ENCODE results near the gene MYL10.

The MYL10 gene

GRCh38 chr7:101598986-101599771 is 29.9 kb downstream of the MYL10 start:
- H3K27me3 ChIP-seq (ENCODE audit: control insufficient read depth, insufficient read depth, low read length, poor library complexity, severe bottlenecking) = peaks cover 4% of the 10 kb centered on the region
- no peaks in the 10 kb centered on the region for H3K9me3 ChIP-seq (ENCODE audit: control insufficient read depth, low read length)
- H3K4me3 ChIP-seq (ENCODE audit: insufficient read depth, low read depth, low read length) = no peak overlapping the region
- no peaks in the 10 kb centered on the region for H3K36me3 ChIP-seq (ENCODE audit: control insufficient read depth, insufficient read depth, low read length)
- H3K4me1 ChIP-seq (ENCODE audit: control insufficient read depth, insufficient read depth, low read length) = peaks cover 20% of the 10 kb centered on the region
- WGBS, 2 experiments = 85 to 86% methylated on average over 16 of the region's 16 CpGs
- H3K27ac ChIP-seq (ENCODE audit: insufficient read depth, low read depth, low read length, poor library complexity, severe bottlenecking) = no peak overlapping the region

DNA sequence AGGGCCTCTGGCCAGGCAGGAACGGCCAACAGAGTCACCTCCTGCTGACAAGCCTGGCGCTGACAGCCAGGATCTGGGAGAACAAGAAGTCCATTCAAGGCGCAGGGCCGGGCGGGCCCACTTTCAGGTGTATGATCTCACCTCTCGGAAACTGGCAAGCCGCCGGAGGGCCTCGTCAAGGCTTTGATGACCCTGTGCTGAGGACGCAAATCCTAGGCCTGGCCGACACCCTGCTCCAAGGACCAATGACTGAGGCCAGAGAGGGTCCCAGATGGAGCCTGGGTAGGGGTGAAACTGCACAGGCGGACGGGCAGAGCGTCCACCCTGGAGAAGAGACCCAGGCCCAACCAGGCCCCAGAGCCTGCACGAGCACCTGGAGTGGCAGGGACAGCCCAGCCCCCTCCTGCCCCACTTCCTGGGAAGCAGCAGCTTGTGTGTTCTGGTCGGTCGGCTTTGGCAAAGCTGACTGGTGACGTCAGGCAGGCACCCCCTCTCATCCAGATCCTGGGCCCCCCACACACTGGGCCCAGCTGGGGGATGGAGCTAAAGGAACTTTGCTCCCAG is 30.6 kb downstream of the MYL10 start:
- H3K36me3 ChIP-seq (ENCODE audit: control insufficient read depth, insufficient read depth, low read length) = no peaks in the 10 kb centered on the region
- no peak overlapping the region for H3K4me3 ChIP-seq (ENCODE audit: insufficient read depth, low read depth, low read length)
- H3K27me3 ChIP-seq (ENCODE audit: control insufficient read depth, insufficient read depth, low read length, poor library complexity, severe bottlenecking) = peaks cover 4% of the 10 kb centered on the region
- H3K9me3 ChIP-seq (ENCODE audit: control insufficient read depth, low read length) = no peaks in the 10 kb centered on the region
- peaks cover 20% of the 10 kb centered on the region for H3K4me1 ChIP-seq (ENCODE audit: control insufficient read depth, insufficient read depth, low read length)
- WGBS, 2 experiments = 87% methylated on average over 18 of the region's 18 CpGs
- no peak overlapping the region for H3K27ac ChIP-seq (ENCODE audit: insufficient read depth, low read depth, low read length, poor library complexity, severe bottlenecking)

- WGBS, 2 experiments = 93 to 94% methylated on average over 6 of the region's 6 CpGs
- peaks cover 20% of the 10 kb centered on the region for H3K4me1 ChIP-seq (ENCODE audit: control insufficient read depth, insufficient read depth, low read length)
- no peak overlapping the region for H3K27ac ChIP-seq (ENCODE audit: insufficient read depth, low read depth, low read length, poor library complexity, severe bottlenecking)
- H3K4me3 ChIP-seq (ENCODE audit: insufficient read depth, low read depth, low read length) = no peak overlapping the region
- H3K36me3 ChIP-seq (ENCODE audit: control insufficient read depth, insufficient read depth, low read length) = no peaks in the 10 kb centered on the region
- peaks cover 4% of the 10 kb centered on the region for H3K27me3 ChIP-seq (ENCODE audit: control insufficient read depth, insufficient read depth, low read length, poor library complexity, severe bottlenecking)
- H3K9me3 ChIP-seq (ENCODE audit: control insufficient read depth, low read length) = no peaks in the 10 kb centered on the region
Measured at GRCh38 chr7:101597941-101598340, 31.2 kb downstream of the MYL10 start.

DNA sequence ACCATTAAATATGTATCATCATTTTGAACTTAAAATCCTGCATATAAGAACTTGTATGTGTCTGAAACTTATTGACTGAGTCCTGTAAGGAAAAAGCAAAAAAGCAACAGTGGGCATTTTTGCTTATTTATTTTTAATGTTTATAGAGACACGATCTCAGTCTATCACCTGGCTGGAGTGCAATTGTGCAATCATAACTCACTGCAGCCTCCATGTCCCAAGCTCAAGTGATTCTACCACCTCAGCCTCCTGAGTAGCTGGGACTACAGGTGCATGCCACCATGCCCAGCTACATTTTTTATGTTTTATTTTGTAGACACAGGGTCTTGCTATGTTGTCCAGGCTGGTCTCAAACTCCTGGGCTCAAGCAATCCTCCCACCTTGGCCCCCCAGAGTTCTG is 32.2 kb downstream of the MYL10 start:
- Histone ChIP-seq H3K36me3 (ENCODE audit: control insufficient read depth, insufficient read depth, low read length) (no peaks in the 10 kb centered on the region), H3K27me3 (ENCODE audit: control insufficient read depth, insufficient read depth, low read length, poor library complexity, severe bottlenecking) (peaks cover 1% of the 10 kb centered on the region), H3K4me1 (ENCODE audit: control insufficient read depth, insufficient read depth, low read length) (peaks cover 15% of the 10 kb centered on the region), H3K27ac (ENCODE audit: insufficient read depth, low read depth, low read length, poor library complexity, severe bottlenecking) (no peak overlapping the region), H3K9me3 (ENCODE audit: control insufficient read depth, low read length) (no peaks in the 10 kb centered on the region), H3K4me3 (ENCODE audit: insufficient read depth, low read depth, low read length) (no peak overlapping the region)
- WGBS, 2 experiments = 76 to 95% methylated on average over 1 of the region's 1 CpG

DNA sequence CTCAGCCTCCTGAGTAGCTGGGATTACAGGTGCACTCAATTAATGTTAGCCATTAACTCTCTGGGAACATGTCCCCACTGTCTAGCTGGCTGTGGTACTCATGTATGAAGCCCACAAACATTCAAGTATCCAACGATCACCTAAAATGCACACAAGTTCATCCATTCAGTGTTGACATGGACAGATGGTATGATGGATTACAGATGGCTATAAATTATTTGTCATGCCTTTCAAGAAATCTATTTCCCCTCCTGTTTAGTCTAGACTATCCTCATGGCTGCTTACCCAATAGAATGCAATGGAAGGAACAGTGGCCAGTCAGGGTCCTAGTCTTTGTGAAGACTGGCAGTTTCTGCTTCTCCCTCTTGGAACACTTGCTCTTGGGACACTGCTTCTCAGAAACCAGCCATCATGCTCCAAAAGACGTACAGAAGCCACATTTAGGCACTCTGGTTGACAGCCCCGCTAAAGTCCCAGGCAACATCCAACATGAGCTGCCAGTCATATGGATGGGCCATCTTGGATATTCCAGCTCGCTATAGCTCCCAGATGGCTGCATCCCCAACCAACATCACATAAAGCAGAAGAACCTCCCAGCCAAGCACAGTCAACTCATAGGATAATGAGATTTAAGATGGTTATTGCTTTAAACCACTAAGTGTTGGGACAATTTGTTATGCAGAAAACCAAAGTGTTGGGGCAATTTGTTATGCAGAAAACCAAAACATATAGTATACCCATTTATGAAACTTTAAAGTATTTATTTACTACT is 33.1 kb downstream of the MYL10 start:
- H3K27ac ChIP-seq (ENCODE audit: insufficient read depth, low read depth, low read length, poor library complexity, severe bottlenecking) = no peak overlapping the region
- H3K4me1 ChIP-seq (ENCODE audit: control insufficient read depth, insufficient read depth, low read length) = peaks cover 15% of the 10 kb centered on the region
- no peaks in the 10 kb centered on the region for H3K9me3 ChIP-seq (ENCODE audit: control insufficient read depth, low read length)
- H3K27me3 ChIP-seq (ENCODE audit: control insufficient read depth, insufficient read depth, low read length, poor library complexity, severe bottlenecking) = no peaks in the 10 kb centered on the region
- no peaks in the 10 kb centered on the region for H3K36me3 ChIP-seq (ENCODE audit: control insufficient read depth, insufficient read depth, low read length)
- 92 to 96% methylated on average over 4 of the region's 4 CpGs for WGBS, 2 experiments
- no peak overlapping the region for H3K4me3 ChIP-seq (ENCODE audit: insufficient read depth, low read depth, low read length)

GRCh38 chr7:101595246-101595645 is 33.9 kb downstream of the MYL10 start:
- Histone ChIP-seq H3K9me3 (ENCODE audit: control insufficient read depth, low read length) (no peaks in the 10 kb centered on the region), H3K4me3 (ENCODE audit: insufficient read depth, low read depth, low read length) (no peak overlapping the region), H3K27me3 (ENCODE audit: control insufficient read depth, insufficient read depth, low read length, poor library complexity, severe bottlenecking) (no peaks in the 10 kb centered on the region), H3K27ac (ENCODE audit: insufficient read depth, low read depth, low read length, poor library complexity, severe bottlenecking) (no peak overlapping the region), H3K4me1 (ENCODE audit: control insufficient read depth, insufficient read depth, low read length) (peaks cover 15% of the 10 kb centered on the region), H3K36me3 (ENCODE audit: control insufficient read depth, insufficient read depth, low read length) (no peaks in the 10 kb centered on the region)
- WGBS, 2 experiments = 93 to 97% methylated on average over 1 of the region's 1 CpG

DNA sequence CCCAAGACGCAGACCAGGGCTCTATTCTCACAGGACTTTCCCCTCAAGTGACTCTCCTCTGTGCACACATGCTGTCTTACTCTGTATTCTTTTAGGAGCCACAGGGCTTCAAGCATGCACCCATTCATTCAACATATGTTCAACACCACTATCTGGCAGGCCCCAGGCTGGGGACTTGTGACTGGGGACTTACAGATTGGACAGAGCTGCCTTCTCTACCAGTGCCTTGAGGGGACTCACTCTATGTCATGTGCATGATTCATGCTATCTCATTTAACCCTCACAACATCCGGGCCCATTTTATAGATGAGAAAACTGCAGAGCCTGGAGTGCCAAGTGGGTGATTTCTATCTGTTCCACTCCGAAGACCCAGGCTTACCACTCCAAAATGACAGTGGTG is 34.3 kb downstream of the MYL10 start:
- H3K27me3 ChIP-seq (ENCODE audit: control insufficient read depth, insufficient read depth, low read length, poor library complexity, severe bottlenecking) = no peaks in the 10 kb centered on the region
- no peaks in the 10 kb centered on the region for H3K9me3 ChIP-seq (ENCODE audit: control insufficient read depth, low read length)
- H3K36me3 ChIP-seq (ENCODE audit: control insufficient read depth, insufficient read depth, low read length) = no peaks in the 10 kb centered on the region
- H3K27ac ChIP-seq (ENCODE audit: insufficient read depth, low read depth, low read length, poor library complexity, severe bottlenecking) = no peak overlapping the region
- no peak overlapping the region for H3K4me3 ChIP-seq (ENCODE audit: insufficient read depth, low read depth, low read length)
- peaks cover 15% of the 10 kb centered on the region for H3K4me1 ChIP-seq (ENCODE audit: control insufficient read depth, insufficient read depth, low read length)
- WGBS, 2 experiments = 89 to 92% methylated on average over 3 of the region's 3 CpGs

GRCh38 chr7:101593556-101593955 is 35.5 kb downstream of the MYL10 start:
- no peaks in the 10 kb centered on the region for H3K9me3 ChIP-seq (ENCODE audit: control insufficient read depth, low read length)
- H3K36me3 ChIP-seq (ENCODE audit: control insufficient read depth, insufficient read depth, low read length) = no peaks in the 10 kb centered on the region
- peaks cover 5% of the 10 kb centered on the region for H3K4me1 ChIP-seq (ENCODE audit: control insufficient read depth, insufficient read depth, low read length)
- no peak overlapping the region for H3K4me3 ChIP-seq (ENCODE audit: insufficient read depth, low read depth, low read length)
- H3K27ac ChIP-seq (ENCODE audit: insufficient read depth, low read depth, low read length, poor library complexity, severe bottlenecking) = no peak overlapping the region
- WGBS, 2 experiments = 92 to 94% methylated on average over 6 of the region's 6 CpGs
- no peaks in the 10 kb centered on the region for H3K27me3 ChIP-seq (ENCODE audit: control insufficient read depth, insufficient read depth, low read length, poor library complexity, severe bottlenecking)

GRCh38 chr7:101591504-101591903 is 37.6 kb downstream of the MYL10 start:
- H3K36me3 ChIP-seq (ENCODE audit: control insufficient read depth, insufficient read depth, low read length) = no peaks in the 10 kb centered on the region
- H3K4me1 ChIP-seq (ENCODE audit: control insufficient read depth, insufficient read depth, low read length) = no peaks in the 10 kb centered on the region
- H3K9me3 ChIP-seq (ENCODE audit: control insufficient read depth, low read length) = no peaks in the 10 kb centered on the region
- 93 to 94% methylated on average over 2 of the region's 2 CpGs for WGBS, 2 experiments
- no peaks in the 10 kb centered on the region for H3K27me3 ChIP-seq (ENCODE audit: control insufficient read depth, insufficient read depth, low read length, poor library complexity, severe bottlenecking)
- no peak overlapping the region for H3K27ac ChIP-seq (ENCODE audit: insufficient read depth, low read depth, low read length, poor library complexity, severe bottlenecking)
- H3K4me3 ChIP-seq (ENCODE audit: insufficient read depth, low read depth, low read length) = no peak overlapping the region
